Activated CD8-positive, alpha-beta memory T cell treated with anti-CD3 and anti-CD28 coated beads for 4 hours (primary cell): ENCODE data around the gene MAPK12.

Experiments
- DNase-seq, 2 donors: peaks; one replicate each; pipeline ENCODE4 v3.0.0-alpha.2; 2020; ENCODE audit warnings: low read depth in 2 of 2

The MAPK12 gene

GRCh38 chr22:50268655-50269113, 7.2 kb upstream of the MAPK12 start:
- no peak for DNase-seq

GRCh38 chr22:50267591-50268390, 6.3 kb upstream of the MAPK12 start:
- no peak for DNase-seq

- DNase-seq: no peak
Measured at GRCh38 chr22:50266994-50267393, 5.5 kb upstream of the MAPK12 start.

- no peak for DNase-seq
Measured at GRCh38 chr22:50264946-50265669, 3.6 kb upstream of the MAPK12 start.

GRCh38 chr22:50264104-50264745, 2.7 kb upstream of the MAPK12 start:
- DNase-seq: no peak

- DNase-seq: no peak
Measured at GRCh38 chr22:50262973-50263617, 1.6 kb upstream of the MAPK12 start.

- no peak for DNase-seq
Measured at GRCh38 chr22:50262460-50262911, 1.0 kb upstream of the MAPK12 start.

GRCh38 chr22:50260801-50261614, 475 bp downstream of the MAPK12 start:
- no peak for DNase-seq

GRCh38 chr22:50260434-50260800, 1.1 kb downstream of the MAPK12 start:
- no peak for DNase-seq

GRCh38 chr22:50259302-50259701, 2.2 kb downstream of the MAPK12 start:
- DNase-seq: no peak

GRCh38 chr22:50258361-50259292, 2.9 kb downstream of the MAPK12 start:
- no peak for DNase-seq

- DNase-seq: no peak
Measured at GRCh38 chr22:50257451-50258360, 3.8 kb downstream of the MAPK12 start.

GRCh38 chr22:50257041-50257440, 4.4 kb downstream of the MAPK12 start:
- no peak for DNase-seq

GRCh38 chr22:50256258-50256862, 5.1 kb downstream of the MAPK12 start:
- DNase-seq: no peak

- DNase-seq: no peak
Measured at GRCh38 chr22:50255607-50256006, 5.9 kb downstream of the MAPK12 start.

GRCh38 chr22:50255099-50255498, 6.4 kb downstream of the MAPK12 start:
- no peak for DNase-seq

GRCh38 chr22:50253941-50254340, 7.5 kb downstream of the MAPK12 start:
- no peak for DNase-seq

GRCh38 chr22:50253046-50253915, 8.2 kb downstream of the MAPK12 start:
- no peak for DNase-seq
